CD4-positive, alpha-beta T cell treated with Interleukin-17A for 4 hours (primary cell): ENCODE data around the gene GASK1A.

ENCODE experiments used
- DNase-seq: peaks from one replicate; pipeline ENCODE4 v3.0.0-alpha.2; 2020; ENCODE audit warnings: mixed read lengths

The GASK1A gene

DNA sequence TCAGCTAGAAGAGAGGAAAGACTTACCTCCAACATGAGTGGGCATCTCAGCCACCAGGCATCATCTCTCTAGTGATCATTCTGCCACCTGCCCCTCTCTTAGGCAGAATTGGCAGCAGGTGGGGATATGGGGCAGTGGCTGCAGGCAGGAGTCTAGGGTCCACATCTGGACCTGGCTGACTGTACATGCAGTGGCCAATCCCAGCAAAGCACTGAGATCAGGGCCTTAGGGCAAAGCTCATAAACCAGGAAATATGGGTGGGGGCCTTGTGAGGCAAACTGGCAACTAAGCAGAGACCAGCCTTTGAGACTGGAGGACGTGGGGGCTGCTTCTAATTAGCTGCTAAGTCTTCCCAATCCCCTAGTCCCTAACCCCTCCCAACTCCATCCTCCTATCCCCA is 113.9 kb downstream of the GASK1A start:
- DNase-seq: no peak

DNA sequence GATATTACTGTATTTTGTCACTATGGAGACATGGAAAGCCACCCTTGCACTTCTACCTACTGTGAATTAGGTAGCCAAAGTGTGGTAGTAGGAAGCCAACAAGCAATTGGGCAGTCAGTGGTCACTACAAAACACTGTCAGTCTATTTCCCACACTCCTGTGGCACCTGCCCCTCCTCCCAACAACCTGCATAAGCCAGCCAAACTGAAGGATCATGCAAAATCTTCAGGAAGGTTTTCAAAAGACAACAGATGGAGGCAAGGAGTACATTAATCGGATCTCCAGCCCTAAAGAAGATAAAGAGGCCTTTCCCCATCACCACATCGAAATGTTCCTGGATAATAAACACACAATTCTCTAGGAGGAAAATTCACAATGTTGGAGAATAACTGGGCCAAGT is 114.9 kb downstream of the GASK1A start:
- DNase-seq: no peak

DNA sequence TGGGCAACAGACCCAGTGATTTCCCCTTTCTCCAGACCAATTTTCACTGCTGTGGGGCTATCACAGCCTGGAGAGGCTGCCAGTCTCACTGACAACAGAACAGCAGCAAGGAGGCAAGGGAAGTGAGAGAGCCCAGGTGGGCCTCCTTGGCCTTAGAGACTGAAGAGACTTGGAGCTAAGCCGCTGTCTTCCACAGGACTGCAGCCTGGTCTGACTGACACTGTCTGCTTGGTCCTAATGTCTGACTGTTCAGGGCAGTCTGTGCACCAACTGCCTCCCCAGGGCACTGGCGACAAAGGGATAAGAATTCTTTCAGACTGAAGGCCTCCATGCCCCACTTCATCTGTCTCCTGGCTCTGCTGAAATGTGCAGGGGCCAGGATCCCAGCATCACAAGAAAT is 115.3 kb downstream of the GASK1A start:
- no peak for DNase-seq

DNA sequence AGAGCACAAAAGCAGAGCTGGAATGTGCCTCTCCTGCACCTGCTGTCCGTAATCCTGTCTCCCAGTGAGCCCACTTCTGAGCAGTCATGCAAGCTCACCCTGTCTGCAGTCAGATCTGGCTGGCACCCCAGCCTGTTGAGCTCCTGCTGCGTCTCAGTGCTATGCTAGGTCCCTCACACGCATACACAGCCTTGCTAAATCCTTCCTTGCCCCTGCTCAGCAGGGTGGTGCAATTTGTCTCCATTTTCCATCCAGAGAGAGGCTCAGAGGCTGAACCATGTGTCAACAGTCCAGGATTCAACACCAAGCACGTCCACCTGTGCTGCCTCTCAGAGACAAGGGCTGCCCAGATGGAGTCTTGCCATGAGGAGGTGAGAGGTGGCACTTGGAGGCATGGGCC is 115.7 kb downstream of the GASK1A start:
- no peak for DNase-seq

DNA sequence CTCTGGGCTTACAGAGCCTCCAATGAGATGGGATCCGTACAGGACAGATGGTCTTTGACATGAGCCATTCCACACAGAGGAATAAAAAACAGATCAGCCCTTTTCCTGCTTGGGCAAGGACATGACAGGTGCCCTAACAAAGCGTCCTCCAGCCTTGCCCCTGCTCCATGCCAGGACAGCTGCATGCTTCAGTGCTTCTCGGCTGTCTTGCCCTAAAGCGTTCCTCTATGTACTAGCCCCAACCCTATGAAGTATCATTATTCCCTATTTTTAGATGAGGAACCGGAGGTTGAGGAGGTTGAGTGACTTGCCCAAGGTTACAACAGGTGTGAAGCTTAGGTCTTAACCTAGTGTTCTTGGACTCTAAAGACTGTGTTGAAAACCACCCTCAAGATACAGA is 116.3 kb downstream of the GASK1A start:
- no peak for DNase-seq

DNA sequence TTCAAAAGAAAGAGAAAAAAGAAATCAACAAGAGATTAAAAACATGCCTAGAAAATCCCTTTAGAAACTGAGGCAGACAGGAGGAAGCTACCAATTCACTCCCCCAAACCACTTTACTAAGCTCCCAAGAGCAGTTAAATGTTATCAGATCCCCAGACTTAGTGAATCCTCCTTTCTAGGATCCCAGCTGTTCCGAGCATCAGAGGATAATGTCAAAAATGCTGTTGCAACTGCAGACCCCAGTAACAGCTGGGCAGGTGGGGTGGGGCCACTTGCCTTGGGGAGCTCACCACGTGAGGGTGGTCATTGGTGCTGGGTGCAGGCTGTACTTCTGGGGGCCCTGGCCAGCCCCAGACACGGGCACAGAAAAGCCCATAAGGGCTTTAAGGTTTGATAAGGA is 117.7 kb downstream of the GASK1A start:
- no peak for DNase-seq

DNA sequence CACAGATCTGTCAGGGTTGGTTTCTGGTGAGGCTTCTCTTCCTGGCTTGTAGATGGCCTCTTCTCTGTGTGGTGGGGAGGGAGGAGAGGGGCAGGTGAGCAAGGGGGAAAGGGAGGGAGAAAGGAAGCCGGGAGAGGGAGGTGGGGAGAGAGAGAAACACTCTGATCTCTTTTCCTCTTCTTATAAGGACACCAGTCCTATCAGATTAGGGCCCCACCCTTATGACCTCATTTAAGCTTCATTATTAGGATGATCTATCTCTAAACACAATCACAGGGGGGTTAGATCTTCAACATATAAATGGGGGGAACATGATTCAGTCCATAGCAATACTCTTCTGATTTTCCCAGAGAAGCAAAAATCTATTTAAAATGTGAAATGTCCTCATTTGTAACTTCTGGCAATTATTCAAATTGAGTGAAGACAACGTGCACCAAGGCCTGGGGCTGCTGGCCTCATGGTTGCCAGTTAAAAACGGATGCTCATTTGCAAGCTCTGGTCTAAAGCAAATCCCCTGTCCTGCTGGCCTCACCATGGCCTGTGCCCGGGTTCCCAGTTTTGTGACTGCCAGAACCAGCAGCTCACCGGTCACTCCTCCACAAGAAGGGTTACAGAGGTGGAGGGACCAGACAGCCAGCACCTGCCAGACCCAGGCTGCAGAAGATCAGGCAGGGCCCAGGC is 118.4 kb downstream of the GASK1A start:
- DNase-seq: no peak

DNA sequence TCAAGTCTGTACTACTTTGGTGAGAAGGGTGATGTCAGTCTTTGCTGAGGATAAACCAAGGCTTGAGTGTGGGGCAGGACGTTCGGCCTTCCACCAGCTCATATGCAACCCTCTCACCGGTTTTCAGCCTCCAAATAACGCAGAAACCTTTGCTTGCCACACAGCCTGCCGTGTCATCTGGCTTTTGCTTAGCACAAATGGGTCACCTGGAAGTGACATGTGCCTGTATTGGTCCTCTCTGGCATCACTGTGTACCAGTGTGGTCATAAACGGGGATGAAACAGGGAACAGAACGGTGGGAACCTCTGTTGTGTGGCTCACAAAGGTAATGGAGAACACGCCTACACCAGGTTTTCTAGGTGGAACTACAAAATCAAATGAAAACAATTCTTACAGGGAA is 119.7 kb downstream of the GASK1A start:
- no peak for DNase-seq

DNA sequence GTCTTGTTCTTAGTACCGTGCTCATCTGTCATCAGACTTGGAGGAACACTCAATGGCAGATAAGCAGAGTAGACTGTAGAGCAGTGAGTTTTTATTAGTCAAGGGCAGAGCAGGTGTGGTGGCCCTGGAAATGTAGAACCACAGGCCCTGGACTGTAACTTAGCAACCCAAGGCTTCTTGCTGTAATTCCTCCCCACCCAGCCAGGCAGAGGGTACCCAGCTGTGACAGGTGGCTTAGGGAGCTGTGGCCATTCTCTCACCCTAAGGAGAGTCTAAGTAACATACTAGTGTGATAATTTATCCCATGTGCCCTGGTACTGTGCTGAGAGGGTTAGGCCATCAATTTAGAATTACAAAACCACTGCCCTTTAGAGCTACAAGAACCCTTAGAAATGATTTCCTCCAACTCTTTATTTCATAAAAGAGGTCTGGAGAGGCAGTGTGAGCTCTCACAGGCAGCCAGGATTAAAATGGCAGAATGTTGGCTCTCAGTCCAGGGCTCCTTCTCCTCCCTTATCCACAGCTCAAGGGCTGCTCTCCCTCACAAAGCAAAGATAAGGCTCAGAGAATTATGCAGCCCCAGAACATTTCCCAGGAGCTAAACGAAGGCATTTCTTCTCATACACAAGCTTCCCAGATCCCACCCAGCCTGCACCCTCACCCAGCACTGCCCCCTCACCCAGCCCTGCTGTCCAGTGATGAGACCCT is 123.8 kb downstream of the GASK1A start:
- DNase-seq: no peak

DNA sequence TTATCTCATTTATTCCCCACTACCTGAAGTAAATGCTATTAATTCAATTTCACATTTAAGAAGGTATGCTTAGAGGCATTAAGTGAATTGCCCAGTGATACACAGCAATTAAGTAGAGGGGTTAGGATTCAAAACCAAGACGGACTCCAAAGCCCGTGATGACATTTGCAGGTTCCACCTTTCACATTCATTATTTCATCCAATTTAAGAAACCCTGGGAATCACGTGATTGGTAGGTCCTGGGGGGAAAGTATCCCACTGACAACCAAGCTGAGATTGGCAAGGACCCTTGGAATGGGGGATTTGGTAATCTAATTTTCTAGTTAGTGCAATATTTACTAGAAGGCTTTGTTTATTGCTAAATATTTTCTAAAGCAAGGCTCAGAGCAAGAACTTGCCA is 124.9 kb downstream of the GASK1A start:
- DNase-seq: no peak

DNA sequence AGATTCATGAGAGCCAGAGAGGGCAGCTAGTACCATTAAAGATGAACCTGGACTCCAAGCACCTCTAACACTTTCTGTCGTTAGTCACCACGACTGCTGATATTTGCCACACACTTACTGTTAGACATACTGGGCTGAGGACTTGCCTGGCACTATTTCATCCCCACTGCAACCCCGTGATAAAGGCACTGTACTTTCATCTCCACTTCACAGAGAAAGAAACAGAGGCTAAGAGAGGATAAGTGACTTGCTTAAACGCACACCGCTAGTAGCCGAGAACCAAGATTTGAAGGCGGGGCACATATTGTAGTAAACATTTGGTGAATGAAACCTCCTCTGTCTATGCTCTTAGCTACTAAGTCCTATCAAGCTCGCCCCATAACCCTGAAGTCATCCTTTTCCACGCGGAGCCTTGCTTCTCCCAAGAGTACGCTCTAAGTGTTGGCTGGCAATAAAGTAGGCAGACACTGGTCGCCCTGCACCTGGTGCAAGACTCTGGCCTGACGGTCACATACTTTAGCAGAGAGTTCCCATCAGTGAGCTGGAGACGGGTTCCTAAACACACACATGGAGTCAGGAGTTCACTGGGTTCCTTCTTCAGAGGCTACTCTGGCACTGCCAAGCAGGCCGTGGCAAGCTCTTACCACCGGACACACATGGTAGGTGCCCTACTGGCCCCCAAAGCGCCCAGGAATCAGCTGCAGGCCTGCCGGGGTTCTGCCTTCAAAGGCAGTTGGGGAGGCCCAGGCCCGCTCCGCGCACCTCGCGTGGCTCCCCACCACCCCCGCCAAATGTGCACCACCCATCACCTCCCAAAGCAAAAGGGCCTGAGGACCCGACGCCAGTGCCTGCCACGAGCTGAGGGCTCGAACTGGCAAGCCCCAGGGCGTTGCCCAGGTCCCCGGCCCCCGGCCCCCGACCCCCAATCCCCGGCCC is 125.8 kb downstream of the GASK1A start:
- DNase-seq: no peak

DNA sequence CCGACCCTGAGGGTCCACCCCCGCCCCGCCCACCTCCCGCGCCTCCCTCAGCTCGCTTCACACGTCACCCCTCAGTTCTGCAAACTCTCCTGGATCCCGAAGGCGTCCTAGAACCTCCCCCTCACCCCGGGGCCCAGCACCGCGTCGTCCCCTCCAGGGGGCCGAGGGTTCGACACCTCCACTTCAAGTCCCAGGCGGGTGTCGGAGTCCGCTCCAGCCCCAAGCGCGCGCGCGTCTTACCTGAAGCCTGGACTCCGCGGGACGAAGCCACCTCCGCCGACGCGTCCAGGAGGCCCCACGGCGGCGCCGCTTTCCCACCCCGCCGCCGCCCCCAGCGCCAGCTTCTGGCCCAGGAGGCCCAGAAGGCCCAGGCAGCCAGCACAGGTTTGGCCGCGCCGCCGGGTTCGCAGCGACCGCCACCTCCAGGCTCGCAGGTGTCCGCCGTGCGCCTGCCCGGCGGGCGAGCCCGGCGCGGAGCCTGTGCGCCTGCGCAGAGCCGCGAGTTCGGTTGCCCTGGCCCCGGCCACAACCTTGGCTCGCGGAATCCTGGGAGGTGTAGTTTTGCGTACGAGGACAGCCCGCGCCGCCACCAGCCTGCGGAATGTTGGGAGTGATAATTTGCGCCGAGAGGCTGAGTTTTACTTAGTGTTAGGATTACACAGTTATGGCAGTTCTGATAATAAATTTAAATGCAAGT is 126.6 kb downstream of the GASK1A start, which contains the start of gene POMGNT2:
TSS of gene POMGNT2 (minus strand) at position 484 of the 697 bp plus-strand sequence. CDS start 24,648 bp downstream, outside the sequence.
- peak; percentile 93 for DNase-seq

DNA sequence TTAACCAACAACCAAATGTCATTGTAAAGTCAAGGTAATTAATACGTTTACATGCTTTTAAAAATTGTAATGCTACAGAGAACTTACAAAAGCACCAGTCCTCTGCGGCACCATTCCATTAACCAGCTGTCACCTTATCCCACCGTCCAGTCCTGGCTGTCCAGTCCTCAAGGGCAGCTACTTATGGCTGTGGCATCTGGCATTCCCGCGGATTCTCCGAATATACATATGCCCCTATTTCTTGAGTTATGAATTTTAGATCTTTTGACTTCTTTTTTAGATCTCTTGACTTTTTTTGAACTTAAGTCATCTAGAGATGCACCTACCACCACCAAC is 127.2 kb downstream of the GASK1A start:
- no peak for DNase-seq
